ENCODE measurements around the gene WDHD1. TPM values are rescaled to one million over a fixed set of nuclear protein-coding genes. Genes with fewer than 3 reads are reported as not detected.

The WDHD1 gene
- total and polyA plus RNA-seq, 2 of the 4 experiments (the other 2 are of a cell fraction): 4.4 to 13.1 TPM

DNA sequence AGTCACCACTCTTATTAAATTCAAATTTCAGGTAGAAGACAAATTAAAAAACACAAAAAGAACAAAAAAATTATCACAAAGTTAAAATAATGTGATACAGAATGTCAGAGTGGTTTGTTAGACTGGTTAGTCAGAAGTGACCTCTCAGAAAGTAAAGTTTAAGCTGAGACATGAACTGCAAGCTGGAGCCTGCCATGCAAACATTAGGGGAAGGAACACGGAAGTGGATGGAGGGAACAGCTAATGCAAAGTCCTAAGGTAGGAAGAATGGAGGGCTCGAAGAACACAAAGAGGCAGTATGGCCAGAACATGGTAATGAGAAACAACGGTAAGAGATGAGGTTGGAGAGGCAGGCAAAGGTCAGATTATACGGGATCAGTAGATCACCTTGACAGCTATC lies 41.7 kb downstream of the WDHD1 start:
- no peak overlapping the region for H3K14ac ChIP-seq (replicated peaks; ENCODE audit: low read depth, low read length)
- H3K4me3 ChIP-seq (ENCODE audit: insufficient read depth, low read depth, low read length): no peak overlapping the region
- H2AFZ ChIP-seq (replicated peaks; ENCODE audit: low read length, poor library complexity): no peak overlapping the region
- H3K56ac ChIP-seq (ENCODE audit: extremely low read depth, insufficient read depth, low read length): no peak overlapping the region
- no peak overlapping the region for H3K9ac ChIP-seq (ENCODE audit: low read depth, low read length)
- H4K20me1 ChIP-seq (ENCODE audit: insufficient read depth, low read length): no peaks in the 10 kb centered on the region
- H3K79me1 ChIP-seq (ENCODE audit: low read depth in 1 of 2, low read length in 2 of 2): 0 out of 4 replicates have a peak, but pooled peaks cover 0 to 3% of the 10 kb centered on the region in 2 experiments
- DNase-seq (no peak), ATAC-seq (ENCODE audit: low read depth) (no peak)
- no peak overlapping the region for H3K27ac ChIP-seq (ENCODE audit: insufficient read depth, low read length)
- H3K9me3 ChIP-seq (ENCODE audit: control insufficient read depth, insufficient read depth, low read length): no peaks in the 10 kb centered on the region
- H3K36me3 ChIP-seq (ENCODE audit: control insufficient read depth, insufficient read depth, low read length): peaks cover 7% of the 10 kb centered on the region; the same call in 1 of the 2 replicates
- H2BK5ac ChIP-seq (ENCODE audit: low read depth, low read length, poor library complexity, severe bottlenecking): no peak overlapping the region
- no peaks in the 10 kb centered on the region for H3K4me1 ChIP-seq (ENCODE audit: control insufficient read depth, insufficient read depth, low read length)
- no peak overlapping the region for H3K4me2 ChIP-seq (ENCODE audit: low read depth, low read length)
- H2AK5ac ChIP-seq (ENCODE audit: low read depth, low read length): no peak overlapping the region
- H3K23ac ChIP-seq (ENCODE audit: low read depth, low read length): no peak overlapping the region
- no peak overlapping the region for H3K18ac ChIP-seq (ENCODE audit: low read depth, low read length)
- 96% methylated on average over 4 of the region's 4 CpGs; no CpG with 5 or more reads in 1 of the 2 experiments for WGBS, 2 experiments (ENCODE audit: extremely low coverage in 2 of 2, insufficient read length in 1 of 2)
- H2AK9ac ChIP-seq (replicated peaks; ENCODE audit: low read depth, low read length, poor library complexity): no peak overlapping the region
- H4K5ac ChIP-seq (ENCODE audit: low read depth, low read length): no peak overlapping the region
- H2BK20ac ChIP-seq (ENCODE audit: low read depth, low read length): no peak overlapping the region
- no peak overlapping the region for H4K91ac ChIP-seq (ENCODE audit: insufficient read depth, low read depth, low read length)
- ChIA-PET POLR2A (ENCODE audit: unreplicated experiment) (no interaction called here), CTCF (no interaction called here)
- intact Hi-C loops (cut with micrococcal nuclease): no loop called here
- H2BK120ac ChIP-seq (ENCODE audit: low read depth, low read length): no peak overlapping the region
- no peak overlapping the region for H3K4ac ChIP-seq (ENCODE audit: low read depth, low read length)
- no peak overlapping the region for H4K8ac ChIP-seq (ENCODE audit: low read depth in 2 of 2, low read length in 2 of 2)
- no peaks in the 10 kb centered on the region for H3K27me3 ChIP-seq (ENCODE audit: control insufficient read depth, insufficient read depth, low read length)
- no peak for TF ChIP-seq MAFK (IDR thresholded peaks at IDR 0.05; ENCODE audit: low read depth, low read length)
- TF ChIP-seq NFE2L2 (IDR thresholded peaks at IDR 0.05; ENCODE audit: low read depth, low read length): no peak
- TF ChIP-seq RCOR1 (IDR thresholded peaks at IDR 0.05; ENCODE audit: insufficient replicate concordance, low read length): no peak
- no peak for TF ChIP-seq POLR2A (IDR thresholded peaks at IDR 0.05; ENCODE audit: low read depth, low read length)
- TF ChIP-seq, protein P1, sequence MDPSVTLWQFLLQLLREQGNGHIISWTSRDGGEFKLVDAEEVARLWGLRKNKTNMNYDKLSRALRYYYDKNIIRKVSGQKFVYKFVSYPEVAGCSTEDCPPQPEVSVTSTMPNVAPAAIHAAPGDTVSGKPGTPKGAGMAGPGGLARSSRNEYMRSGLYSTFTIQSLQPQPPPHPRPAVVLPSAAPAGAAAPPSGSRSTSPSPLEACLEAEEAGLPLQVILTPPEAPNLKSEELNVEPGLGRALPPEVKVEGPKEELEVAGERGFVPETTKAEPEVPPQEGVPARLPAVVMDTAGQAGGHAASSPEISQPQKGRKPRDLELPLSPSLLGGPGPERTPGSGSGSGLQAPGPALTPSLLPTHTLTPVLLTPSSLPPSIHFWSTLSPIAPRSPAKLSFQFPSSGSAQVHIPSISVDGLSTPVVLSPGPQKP (IDR thresholded peaks at IDR 0.05; ENCODE audit: borderline replicate concordance, low read depth, low read length): no peak
- TF ChIP-seq BHLHE40 (IDR thresholded peaks at IDR 0.05; ENCODE audit: low read depth, low read length): no peak
- TF ChIP-seq, protein P2, sequence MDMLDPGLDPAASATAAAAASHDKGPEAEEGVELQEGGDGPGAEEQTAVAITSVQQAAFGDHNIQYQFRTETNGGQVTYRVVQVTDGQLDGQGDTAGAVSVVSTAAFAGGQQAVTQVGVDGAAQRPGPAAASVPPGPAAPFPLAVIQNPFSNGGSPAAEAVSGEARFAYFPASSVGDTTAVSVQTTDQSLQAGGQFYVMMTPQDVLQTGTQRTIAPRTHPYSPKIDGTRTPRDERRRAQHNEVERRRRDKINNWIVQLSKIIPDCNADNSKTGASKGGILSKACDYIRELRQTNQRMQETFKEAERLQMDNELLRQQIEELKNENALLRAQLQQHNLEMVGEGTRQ (IDR thresholded peaks at IDR 0.05; ENCODE audit: low read depth, low read length): no peak
- no peak for TF ChIP-seq MXI1 (IDR thresholded peaks at IDR 0.05; ENCODE audit: borderline replicate concordance, low read depth, low read length)
- TF ChIP-seq RAD21 (IDR thresholded peaks at IDR 0.05; ENCODE audit: low read length): no peak
- no peak for TF ChIP-seq CHD1 (IDR thresholded peaks at IDR 0.05; ENCODE audit: low read depth, low read length)
- TF ChIP-seq, protein P3, sequence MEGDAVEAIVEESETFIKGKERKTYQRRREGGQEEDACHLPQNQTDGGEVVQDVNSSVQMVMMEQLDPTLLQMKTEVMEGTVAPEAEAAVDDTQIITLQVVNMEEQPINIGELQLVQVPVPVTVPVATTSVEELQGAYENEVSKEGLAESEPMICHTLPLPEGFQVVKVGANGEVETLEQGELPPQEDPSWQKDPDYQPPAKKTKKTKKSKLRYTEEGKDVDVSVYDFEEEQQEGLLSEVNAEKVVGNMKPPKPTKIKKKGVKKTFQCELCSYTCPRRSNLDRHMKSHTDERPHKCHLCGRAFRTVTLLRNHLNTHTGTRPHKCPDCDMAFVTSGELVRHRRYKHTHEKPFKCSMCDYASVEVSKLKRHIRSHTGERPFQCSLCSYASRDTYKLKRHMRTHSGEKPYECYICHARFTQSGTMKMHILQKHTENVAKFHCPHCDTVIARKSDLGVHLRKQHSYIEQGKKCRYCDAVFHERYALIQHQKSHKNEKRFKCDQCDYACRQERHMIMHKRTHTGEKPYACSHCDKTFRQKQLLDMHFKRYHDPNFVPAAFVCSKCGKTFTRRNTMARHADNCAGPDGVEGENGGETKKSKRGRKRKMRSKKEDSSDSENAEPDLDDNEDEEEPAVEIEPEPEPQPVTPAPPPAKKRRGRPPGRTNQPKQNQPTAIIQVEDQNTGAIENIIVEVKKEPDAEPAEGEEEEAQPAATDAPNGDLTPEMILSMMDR (conservative IDR thresholded peaks at IDR 0.05; ENCODE audit: low read depth, low read length): no peak
- no peak for TF ChIP-seq FOS (IDR thresholded peaks at IDR 0.05; ENCODE audit: low read depth, low read length)
- no peak for TF ChIP-seq SMC3 (IDR thresholded peaks at IDR 0.05; ENCODE audit: low read depth, low read length)
- H3K9me1 ChIP-seq (ENCODE audit: insufficient read depth, low read length): peaks cover 2% of the 10 kb centered on the region; the same call in 1 of the 2 replicates
- in situ Hi-C loops (cut with MboI; ENCODE audit: low sequenced_read_pairs): no loop called here
- BruUV-seq (replicated peaks): no TSS peak
- H2BK15ac ChIP-seq (ENCODE audit: low read depth, low read length): no peak overlapping the region
- dilution Hi-C loops (cut with HindIII; ENCODE audit: low sequenced_read_pairs, unreplicated experiment): no loop called here

Measured in IMR-90 (cell line).